HUES6 (cell line): ENCODE measurements around the gene CRYBB2.
"Not testable (repeated sequence)": the region's sequence is repeated elsewhere in the genome, so short reads cannot be mapped to it uniquely, and the experiment has no call there.

Experiments
- H3K27ac ChIP-seq: 2 replicates; pipeline ENCODE4 v1.7.0; 2013; ENCODE audit warnings: low read depth, mild to moderate bottlenecking, low read length, inconsistent platforms
- H3K27me3 ChIP-seq: 2 replicates; pipeline ENCODE4 v1.6.1; 2013; ENCODE audit warnings: low read length; ENCODE audit not compliant: control insufficient read depth, insufficient read depth
- H3K36me3 ChIP-seq: 2 replicates; pipeline ENCODE4 v1.6.1; 2013; ENCODE audit warnings: low read length; ENCODE audit not compliant: control insufficient read depth, insufficient read depth
- H3K4me1 ChIP-seq: 2 replicates; pipeline ENCODE4 v1.6.1; 2013; ENCODE audit warnings: low read length; ENCODE audit not compliant: control insufficient read depth, insufficient read depth
- H3K4me3 ChIP-seq: 2 replicates; pipeline ENCODE4 v1.5.1; 2013; ENCODE audit warnings: low read depth, low read length
- H3K9ac ChIP-seq: one replicate; pipeline ENCODE4 v1.6.1; 2013; ENCODE audit warnings: mild to moderate bottlenecking, low read length
- H3K9me3 ChIP-seq: 2 replicates; pipeline ENCODE4 v1.6.1; 2013; ENCODE audit warnings: low read depth, low read length; ENCODE audit not compliant: control insufficient read depth, insufficient read depth

CRYBB2 gene

DNA sequence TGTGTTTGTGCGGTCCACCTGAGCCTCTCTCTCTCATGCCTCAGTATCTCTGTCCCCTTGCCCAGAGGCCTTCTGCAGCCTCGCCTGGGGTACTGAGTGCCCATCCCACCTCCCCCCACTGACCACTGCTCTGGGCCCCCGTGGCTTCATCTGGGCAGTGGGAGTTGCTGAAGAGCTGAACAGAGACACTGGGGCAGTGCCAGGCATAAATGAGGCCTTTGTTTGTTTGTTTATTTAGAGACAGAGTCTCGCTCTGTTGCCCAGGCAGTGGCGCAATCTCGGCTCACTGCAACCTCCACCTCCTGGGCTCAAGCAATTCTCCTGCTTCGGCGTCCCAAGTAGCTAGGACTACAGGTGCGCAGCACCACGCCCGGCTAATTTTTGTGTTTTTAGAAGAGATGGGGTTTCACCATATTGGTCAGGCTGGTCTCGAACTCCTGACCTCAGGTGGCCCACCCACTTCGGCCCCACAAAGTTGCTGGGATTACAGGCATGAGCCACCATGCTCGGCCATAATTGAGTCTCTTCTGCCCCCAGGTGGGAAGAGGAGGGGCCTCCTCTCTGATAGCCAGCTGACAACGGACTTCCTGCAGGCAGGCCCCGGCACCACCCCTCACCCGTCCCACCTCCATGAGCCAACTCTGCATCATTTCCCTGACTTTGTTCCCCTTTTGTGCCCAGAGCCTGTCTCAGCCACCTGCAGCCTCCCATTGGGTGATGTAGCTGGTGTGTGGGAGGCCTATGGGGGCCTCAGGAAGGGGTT lies 10.5 kb upstream of the CRYBB2 start:
- no peak overlapping the region for H3K27ac ChIP-seq
- no peaks in the 10 kb centered on the region for H3K36me3 ChIP-seq
- H3K4me1 ChIP-seq: no peaks in the 10 kb centered on the region
- no peaks in the 10 kb centered on the region for H3K27me3 ChIP-seq
- peaks cover 8% of the 10 kb centered on the region; the same call in 1 of the 2 replicates for H3K9me3 ChIP-seq
- no peak overlapping the region for H3K9ac ChIP-seq
- no peak overlapping the region for H3K4me3 ChIP-seq

DNA sequence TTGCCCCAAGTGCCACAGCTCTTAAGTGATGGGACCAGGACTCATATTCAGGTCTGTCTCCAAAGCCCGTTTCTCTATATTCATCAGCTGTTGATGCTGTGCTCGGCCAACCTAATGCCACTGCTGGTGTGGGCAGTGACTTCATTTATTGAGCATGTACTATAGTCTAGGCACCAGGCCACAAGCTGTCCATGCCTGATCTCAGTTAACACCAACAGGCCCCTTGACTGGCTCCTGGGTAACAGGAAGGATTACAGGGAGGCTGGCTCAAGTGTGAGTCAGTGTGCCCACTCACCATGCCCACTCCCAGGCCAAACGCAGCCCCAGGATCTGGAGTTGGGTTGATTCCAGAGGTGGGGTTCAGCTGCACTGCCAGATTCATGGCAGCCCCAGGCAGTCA lies 8.6 kb upstream of the CRYBB2 start:
- no peaks in the 10 kb centered on the region for H3K4me1 ChIP-seq
- no peaks in the 10 kb centered on the region for H3K36me3 ChIP-seq
- no peak overlapping the region for H3K4me3 ChIP-seq
- no peak overlapping the region for H3K27ac ChIP-seq
- no peaks in the 10 kb centered on the region for H3K27me3 ChIP-seq
- no peak overlapping the region for H3K9ac ChIP-seq
- H3K9me3 ChIP-seq: peaks cover 21% of the 10 kb centered on the region; the same call in 1 of the 2 replicates

DNA sequence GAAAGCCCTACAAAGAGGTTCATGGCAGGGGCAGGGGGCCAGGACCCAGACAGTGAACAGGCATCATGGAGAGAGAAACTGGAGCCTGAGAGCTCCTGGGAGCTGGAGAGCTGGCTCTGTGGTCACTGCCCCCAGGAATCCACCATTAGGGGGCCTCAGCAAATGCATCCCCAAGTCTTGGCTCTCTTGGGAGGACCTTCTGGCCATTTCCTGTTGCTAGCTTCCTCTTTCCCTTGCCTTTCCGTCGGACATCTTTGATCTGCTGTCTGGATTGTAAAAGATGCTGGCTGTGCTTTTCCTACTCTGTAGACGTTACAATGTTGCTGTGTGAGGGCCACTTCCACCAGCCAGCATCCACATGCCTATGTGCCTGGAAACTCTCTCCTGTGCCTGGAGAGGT lies 7.1 kb upstream of the CRYBB2 start:
- peaks cover 25% of the 10 kb centered on the region for H3K9me3 ChIP-seq
- no peaks in the 10 kb centered on the region for H3K27me3 ChIP-seq
- H3K4me1 ChIP-seq: no peaks in the 10 kb centered on the region
- H3K36me3 ChIP-seq: no peaks in the 10 kb centered on the region
- H3K27ac ChIP-seq: no peak overlapping the region
- H3K4me3 ChIP-seq: no peak overlapping the region
- H3K9ac ChIP-seq: no peak overlapping the region

DNA sequence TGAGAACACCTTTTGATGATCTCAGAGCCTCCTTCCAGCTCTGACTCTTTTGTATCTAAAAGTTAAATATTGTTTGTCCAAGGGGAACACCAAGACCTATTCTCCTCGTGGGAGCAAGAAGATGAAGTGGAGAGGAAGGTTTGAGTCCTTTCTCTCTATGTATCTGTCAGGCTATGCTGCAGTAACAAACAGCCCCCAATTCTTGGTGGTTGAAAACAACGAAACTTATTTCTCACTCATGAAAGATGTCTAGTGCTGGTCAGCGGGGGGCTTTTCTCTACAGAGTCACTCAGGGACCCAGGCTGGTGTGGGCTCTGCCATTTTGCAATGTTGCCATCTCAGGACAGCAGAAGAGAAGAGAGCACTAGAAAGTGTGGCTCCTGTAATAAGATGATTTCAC lies 6.2 kb upstream of the CRYBB2 start:
- H3K27me3 ChIP-seq: no peaks in the 10 kb centered on the region
- H3K27ac ChIP-seq: no peak overlapping the region
- H3K36me3 ChIP-seq: no peaks in the 10 kb centered on the region
- no peak overlapping the region for H3K4me3 ChIP-seq
- H3K9me3 ChIP-seq: peaks cover 25% of the 10 kb centered on the region
- H3K4me1 ChIP-seq: no peaks in the 10 kb centered on the region
- no peak overlapping the region for H3K9ac ChIP-seq

DNA sequence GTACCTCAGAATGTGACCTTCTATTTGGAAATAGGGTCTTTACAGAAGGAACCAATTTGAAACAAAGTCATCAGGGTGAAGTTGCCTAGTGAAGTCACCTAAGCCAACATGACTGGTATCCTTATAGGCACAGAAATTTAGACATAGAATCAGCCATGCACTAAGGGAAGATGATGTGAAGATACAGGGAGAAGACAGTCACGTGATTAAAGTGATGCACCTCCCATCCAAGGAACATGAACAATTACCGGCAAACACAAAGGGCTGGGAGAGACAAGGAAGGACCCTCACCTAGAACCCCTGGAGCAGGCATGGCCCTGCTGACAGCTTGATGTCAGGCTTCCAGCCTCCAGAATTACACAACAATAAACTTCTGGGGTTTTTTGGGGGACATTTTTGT lies 3.2 kb upstream of the CRYBB2 start:
- no peak overlapping the region for H3K9ac ChIP-seq
- H3K27ac ChIP-seq: no peak overlapping the region
- H3K36me3 ChIP-seq: no peaks in the 10 kb centered on the region
- no peak overlapping the region for H3K4me3 ChIP-seq
- no peaks in the 10 kb centered on the region for H3K4me1 ChIP-seq
- peaks cover 25% of the 10 kb centered on the region for H3K9me3 ChIP-seq
- peaks cover 7% of the 10 kb centered on the region; the same call in 1 of the 2 replicates for H3K27me3 ChIP-seq

DNA sequence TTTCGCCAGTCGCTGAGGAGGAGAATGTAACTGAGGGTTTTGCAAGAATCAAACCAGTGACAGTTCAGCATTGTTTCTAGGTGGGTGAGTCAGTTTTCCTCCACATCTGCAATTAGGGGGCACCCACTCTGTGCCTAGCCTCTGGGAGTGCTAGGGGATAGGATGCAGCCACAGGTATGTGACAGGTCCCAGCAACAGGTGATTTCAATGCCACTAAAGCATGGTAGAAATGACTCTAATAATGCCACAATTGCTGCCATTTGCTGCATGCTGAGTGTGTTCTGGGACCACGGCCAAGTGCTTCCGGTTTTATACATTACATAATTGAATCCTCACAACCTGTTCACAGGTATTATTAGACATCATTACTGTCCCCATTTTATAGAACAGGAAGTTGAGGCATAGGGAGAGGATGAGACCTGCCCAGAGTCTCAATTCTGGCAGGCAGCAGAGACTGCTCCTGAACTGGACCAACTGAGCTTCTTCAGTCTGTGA lies 556 bp downstream of the CRYBB2 start:
- H3K4me3 ChIP-seq: no peak overlapping the region
- no peak overlapping the region for H3K9ac ChIP-seq
- H3K36me3 ChIP-seq: no peaks in the 10 kb centered on the region
- peaks cover 7% of the 10 kb centered on the region; the same call in 1 of the 2 replicates for H3K27me3 ChIP-seq
- peaks cover 9% of the 10 kb centered on the region; the same call in 1 of the 2 replicates for H3K9me3 ChIP-seq
- no peak overlapping the region for H3K27ac ChIP-seq
- no peaks in the 10 kb centered on the region for H3K4me1 ChIP-seq

DNA sequence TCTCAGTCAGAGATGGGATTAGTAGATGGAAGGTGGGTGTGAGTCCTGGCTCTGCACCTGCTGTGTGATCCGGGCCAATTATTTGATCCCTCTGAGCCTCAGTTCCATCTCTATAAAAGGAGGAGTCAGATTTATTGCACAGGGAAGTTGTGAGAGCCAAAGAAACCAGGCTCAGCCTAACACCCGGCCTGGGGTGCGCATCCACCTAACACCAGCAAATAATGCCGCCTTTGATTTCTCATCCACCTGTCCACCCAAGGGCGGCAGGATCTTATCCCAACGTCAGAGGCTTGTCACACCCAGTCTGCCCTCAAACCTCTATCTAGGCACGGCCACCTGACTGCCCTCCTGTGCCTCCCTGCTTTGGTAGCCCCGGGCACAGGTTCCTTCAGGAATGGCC lies 2.4 kb downstream of the CRYBB2 start:
- H3K4me1 ChIP-seq: no peaks in the 10 kb centered on the region
- no peaks in the 10 kb centered on the region for H3K9me3 ChIP-seq

DNA sequence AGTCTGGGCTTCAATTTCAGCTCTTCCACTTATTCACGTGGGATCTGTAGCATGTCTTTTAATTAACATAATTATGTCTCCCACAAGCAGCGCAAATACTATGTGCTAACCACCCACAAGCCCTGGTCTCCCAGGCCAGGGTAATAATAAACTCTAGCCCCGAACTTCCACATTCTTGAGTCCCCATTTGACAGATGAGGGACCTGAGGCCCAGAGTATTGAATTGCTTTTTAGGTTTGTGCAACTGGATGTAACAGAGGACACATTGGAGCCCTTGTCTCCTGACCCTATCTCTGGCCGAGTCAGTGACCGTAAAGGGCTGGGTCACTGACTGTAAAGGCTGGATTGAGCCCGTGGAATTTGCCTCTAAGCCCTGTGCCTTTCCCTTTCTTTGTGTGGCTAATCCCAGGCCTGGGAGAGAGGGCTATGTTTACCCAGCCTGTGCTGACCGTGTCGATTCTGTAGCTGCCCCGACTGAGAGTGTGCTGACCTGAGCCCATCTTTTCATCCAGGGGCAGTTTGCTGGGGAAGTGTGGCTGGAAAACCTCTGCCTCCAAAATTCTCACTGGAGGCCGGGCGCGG lies 3.9 kb downstream of the CRYBB2 start:
- H3K27me3 ChIP-seq: peaks cover 7% of the 10 kb centered on the region; the same call in 1 of the 2 replicates
- H3K9ac ChIP-seq: no peak overlapping the region
- H3K4me1 ChIP-seq: no peaks in the 10 kb centered on the region
- no peak overlapping the region for H3K4me3 ChIP-seq
- no peak overlapping the region for H3K27ac ChIP-seq
- H3K36me3 ChIP-seq: no peaks in the 10 kb centered on the region
- no peaks in the 10 kb centered on the region for H3K9me3 ChIP-seq

More for the DNA sequence above, 2.4 kb downstream of the CRYBB2 start:
- no peaks in the 10 kb centered on the region for H3K36me3 ChIP-seq
- H3K4me3 ChIP-seq: no peak overlapping the region
- H3K27me3 ChIP-seq: peaks cover 7% of the 10 kb centered on the region; the same call in 1 of the 2 replicates
- no peak overlapping the region for H3K9ac ChIP-seq
- no peak overlapping the region for H3K27ac ChIP-seq

DNA sequence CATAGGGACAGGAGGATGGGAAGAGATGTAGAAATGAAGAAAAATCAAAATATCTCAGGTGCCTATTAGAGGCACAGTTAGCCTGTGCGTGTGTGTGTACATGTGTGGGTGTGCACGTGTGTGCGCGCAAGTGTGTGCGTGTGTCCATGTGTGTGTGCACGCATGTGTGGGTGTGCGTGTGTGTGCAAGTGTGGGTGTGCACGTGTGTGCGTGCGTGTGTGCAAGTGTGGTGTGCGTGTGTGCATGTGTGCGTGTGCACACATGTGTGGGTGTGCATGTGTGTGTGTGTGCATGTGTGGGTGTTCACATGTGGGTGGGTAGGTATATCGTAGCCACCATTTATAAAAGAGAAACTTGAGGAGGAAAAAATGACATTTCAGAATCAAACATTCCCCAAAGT lies 9.4 kb downstream of the CRYBB2 start:
- H3K4me1 ChIP-seq: no peaks in the 10 kb centered on the region
- H3K27ac ChIP-seq: no peak overlapping the region
- H3K27me3 ChIP-seq: no peaks in the 10 kb centered on the region
- H3K4me3 ChIP-seq: no peak overlapping the region
- no peaks in the 10 kb centered on the region for H3K36me3 ChIP-seq
- no peaks in the 10 kb centered on the region for H3K9me3 ChIP-seq
- H3K9ac ChIP-seq: no peak overlapping the region

DNA sequence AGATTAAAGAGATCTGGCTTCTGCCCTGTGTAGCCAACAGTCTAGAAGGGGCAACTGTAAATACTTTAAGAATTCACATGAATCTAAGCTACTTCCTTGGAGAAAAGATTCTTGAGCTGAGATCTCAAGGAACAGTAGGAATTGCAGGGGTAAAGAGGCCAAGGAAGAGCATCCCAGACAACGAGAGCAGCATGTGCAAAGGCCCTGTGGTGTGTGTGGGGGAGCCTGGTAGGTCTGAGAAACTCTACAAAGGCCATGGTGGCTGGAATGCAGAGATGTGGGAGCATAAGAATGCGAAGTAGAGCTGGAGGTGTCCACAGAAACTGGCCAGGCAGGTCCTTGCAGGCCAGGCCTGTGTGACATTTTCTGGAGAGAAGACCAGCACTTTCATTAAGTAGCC lies 11.3 kb downstream of the CRYBB2 start:
- not testable (repeated sequence) for H3K4me1 ChIP-seq

DNA sequence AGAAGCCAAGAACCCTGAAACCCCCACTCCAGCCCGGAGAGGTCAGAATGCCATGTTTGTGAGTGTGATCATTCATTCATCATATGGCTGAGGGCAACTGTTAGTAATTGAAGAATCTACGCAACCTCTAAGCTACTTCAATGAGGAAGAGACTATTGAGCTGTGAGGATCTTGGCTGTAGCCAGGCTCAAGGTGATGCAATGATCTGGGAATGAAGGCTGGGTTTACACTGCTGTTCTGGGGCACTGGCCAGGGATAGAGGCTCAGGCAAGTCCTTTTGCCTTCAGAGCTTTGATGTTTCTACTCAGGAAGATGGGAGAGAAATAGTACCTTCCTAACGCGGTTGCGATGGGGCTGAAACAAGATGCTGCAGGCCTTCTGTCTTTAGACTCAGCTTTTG lies 12.9 kb downstream of the CRYBB2 start:
- H3K9ac ChIP-seq: no peak overlapping the region
- H3K9me3 ChIP-seq: no peaks in the 10 kb centered on the region
- H3K4me3 ChIP-seq: no peak overlapping the region
- H3K27ac ChIP-seq: no peak overlapping the region
- H3K36me3 ChIP-seq: no peaks in the 10 kb centered on the region
- no peaks in the 10 kb centered on the region for H3K4me1 ChIP-seq
- no peaks in the 10 kb centered on the region for H3K27me3 ChIP-seq

More for the DNA sequence above, 11.3 kb downstream of the CRYBB2 start:
- H3K27me3 ChIP-seq, H3K4me3 ChIP-seq, H3K9me3 ChIP-seq, H3K27ac ChIP-seq, H3K9ac ChIP-seq, H3K36me3 ChIP-seq: not testable (repeated sequence)
